Hepatocyte (in vitro differentiated cells): ENCODE measurements around the gene AUTS2.

ENCODE experiments used
- CTCF ChIP-seq: fragments of 200-600 bp; sonication (generic); IDR thresholded peaks from 2 replicates; pipeline ENCODE4 v1.5.1; 2016; ENCODE audit warnings: antibody characterized with exemption, mild to moderate bottlenecking; ENCODE audit not compliant: poor library complexity
- EZH2 ChIP-seq: fragments of 200-600 bp; sonication (generic); IDR thresholded peaks from 2 replicates; pipeline ENCODE4 v1.6.1; 2016; ENCODE audit warnings: antibody characterized with exemption, mild to moderate bottlenecking, borderline replicate concordance
- EZH2phosphoT487 ChIP-seq: fragments of 200-600 bp; sonication (generic); IDR thresholded peaks from one replicate; pipeline ENCODE4 v1.6.1; 2018; ENCODE audit warnings: antibody characterized with exemption, mild to moderate bottlenecking, low read depth, moderate library complexity; ENCODE audit not compliant: unreplicated experiment, severe bottlenecking

GRCh38 chr7:70791341-70791740 lies 1193.1 kb downstream of the AUTS2 start:
- TF ChIP-seq EZH2 (no peak), EZH2phosphoT487 (no peak), CTCF (no peak)
